Measurements from ENCODE around the gene CASP2.

GRCh38 chr7:143261901-143262300 lies 26.2 kb upstream of the CASP2 start:
- TF ChIP-seq CTCF (IDR thresholded peaks at IDR 0.05) (no peak), POLR2A (IDR thresholded peaks at IDR 0.05) (no peak), EP300 (IDR thresholded peaks at IDR 0.05) (no peak)

Data from tibial nerve (tissue), 4 donors.